ENCODE data around the gene SLC35A1. TPM values are rescaled to one million over a fixed set of nuclear protein-coding genes. Genes with fewer than 3 reads are reported as not detected.

The SLC35A1 gene
- total RNA-seq, 1 donor from 2014 or later, result 34.6 TPM

GRCh38 chr6:87518453-87518852 lies 45.7 kb downstream of the SLC35A1 start:
- Histone ChIP-seq H2AFZ (replicated peaks) (no peak overlapping the region), H3F3A (ENCODE audit: low read depth) (no peaks in the 10 kb centered on the region), H4K20me1 (ENCODE audit: low read depth) (no peaks in the 10 kb centered on the region), H3K27me3 (no peaks in the 10 kb centered on the region), H3K36me3 (peaks cover 12% of the 10 kb centered on the region), H3K9me3 (ENCODE audit: low read depth) (no peaks in the 10 kb centered on the region), H3K9ac (no peak overlapping the region), H3K4me2 (no peak overlapping the region), H3K79me2 (ENCODE audit: low read depth) (no peaks in the 10 kb centered on the region), H3K4me3 (no peak overlapping the region), H3K27ac (no peak overlapping the region), H3K4me1 (no peaks in the 10 kb centered on the region)
- H3K4me1 Mint-ChIP-seq, result no peaks in the 10 kb centered on the region
- no peak for DNase-seq (ENCODE audit: low spot score)
- no peaks in the 10 kb centered on the region for H3K9me3 Mint-ChIP-seq
- no peaks in the 10 kb centered on the region for H3K27me3 Mint-ChIP-seq (ENCODE audit: insufficient read depth, low read depth)
- no peak overlapping the region for H3K4me3 Mint-ChIP-seq
- H3K36me3 Mint-ChIP-seq, result peaks cover 23% of the 10 kb centered on the region
- no peak overlapping the region for H3K27ac Mint-ChIP-seq
- no peak for TF ChIP-seq EZH2 (IDR thresholded peaks at IDR 0.05)
- no peak for TF ChIP-seq EZH2phosphoT487 (IDR thresholded peaks at IDR 0.05)
- no peak for TF ChIP-seq CTCF (IDR thresholded peaks at IDR 0.05)

- no peak for TF ChIP-seq EZH2 (IDR thresholded peaks at IDR 0.05)
- TF ChIP-seq EZH2phosphoT487 (IDR thresholded peaks at IDR 0.05), result no peak
- no peak for TF ChIP-seq CTCF (IDR thresholded peaks at IDR 0.05)
- no peaks in the 10 kb centered on the region for H3K27me3 ChIP-seq
- no peak overlapping the region for H3K27ac ChIP-seq
- H3K4me2 ChIP-seq, result no peak overlapping the region
- no peak for DNase-seq (ENCODE audit: low spot score)
- H4K20me1 ChIP-seq (ENCODE audit: low read depth), result no peaks in the 10 kb centered on the region
- H2AFZ ChIP-seq (replicated peaks), result no peak overlapping the region
- no peaks in the 10 kb centered on the region for H3K9me3 Mint-ChIP-seq
- peaks cover 7% of the 10 kb centered on the region for H3K79me2 ChIP-seq (ENCODE audit: low read depth)
- no peak overlapping the region for H3K4me3 ChIP-seq
- no peaks in the 10 kb centered on the region for H3K4me1 Mint-ChIP-seq
- H3K36me3 Mint-ChIP-seq, result peaks cover 9% of the 10 kb centered on the region
- no peaks in the 10 kb centered on the region for H3K4me1 ChIP-seq
- no peaks in the 10 kb centered on the region for H3K9me3 ChIP-seq (ENCODE audit: low read depth)
- no peaks in the 10 kb centered on the region for H3K27me3 Mint-ChIP-seq (ENCODE audit: insufficient read depth, low read depth)
- H3K27ac Mint-ChIP-seq, result no peak overlapping the region
- H3K4me3 Mint-ChIP-seq, result no peak overlapping the region
- H3F3A ChIP-seq (ENCODE audit: low read depth), result no peaks in the 10 kb centered on the region
- peaks cover 5% of the 10 kb centered on the region for H3K36me3 ChIP-seq
- no peak overlapping the region for H3K9ac ChIP-seq
Measured at GRCh38 chr6:87522686-87523085, 49.9 kb downstream of the SLC35A1 start.

GRCh38 chr6:87529221-87529620 lies 56.4 kb downstream of the SLC35A1 start:
- peaks cover 20% of the 10 kb centered on the region for H3K36me3 Mint-ChIP-seq

More at GRCh38 chr6:87529221-87529620, 56.4 kb downstream of the SLC35A1 start:
- Histone ChIP-seq H4K20me1 (ENCODE audit: low read depth) (no peaks in the 10 kb centered on the region), H2AFZ (replicated peaks) (no peak overlapping the region), H3K9me3 (ENCODE audit: low read depth) (no peaks in the 10 kb centered on the region), H3K4me2 (no peak overlapping the region), H3K79me2 (ENCODE audit: low read depth) (peaks cover 7% of the 10 kb centered on the region), H3F3A (ENCODE audit: low read depth) (no peaks in the 10 kb centered on the region), H3K27ac (no peak overlapping the region), H3K9ac (no peak overlapping the region), H3K36me3 (no peaks in the 10 kb centered on the region), H3K27me3 (no peaks in the 10 kb centered on the region), H3K4me1 (no peaks in the 10 kb centered on the region), H3K4me3 (no peak overlapping the region)
- TF ChIP-seq CTCF (IDR thresholded peaks at IDR 0.05) (no peak), EZH2 (IDR thresholded peaks at IDR 0.05) (no peak), EZH2phosphoT487 (IDR thresholded peaks at IDR 0.05) (no peak)
- no peak for DNase-seq (ENCODE audit: low spot score)
- Mint-ChIP-seq H3K9me3 (no peaks in the 10 kb centered on the region), H3K4me1 (no peaks in the 10 kb centered on the region), H3K4me3 (no peak overlapping the region), H3K27ac (no peak overlapping the region), H3K27me3 (ENCODE audit: insufficient read depth, low read depth) (no peaks in the 10 kb centered on the region)
